CD14-positive monocyte (primary cell): Measurements from ENCODE around the gene LRCH1. TPM values are rescaled to one million over a fixed set of nuclear protein-coding genes. Genes with fewer than 3 reads are reported as not detected.

Experiments used
- DNase-seq, 3 donors: peaks; one replicate each; pipeline ENCODE4 v3.0.0-alpha.2; 2011 to 2022
- H2AFZ ChIP-seq: 2 replicates; pipeline ENCODE4 v1.6.0; 2012; ENCODE audit warnings: mild to moderate bottlenecking, low read depth, low read length, inconsistent platforms; ENCODE audit not compliant: insufficient read depth, poor library complexity, severe bottlenecking
- H3K27ac ChIP-seq, 2 donors: 1 replicate in 1 of 2; 2 replicates in 1 of 2; pipeline ENCODE4 v1.5.1; 2012 to 2013; ENCODE audit warnings: low read length in 2 of 2, control low read depth in 1 of 2, inconsistent platforms in 1 of 2, low read depth in 1 of 2, mild to moderate bottlenecking in 1 of 2
- H3K27me3 ChIP-seq, 2 donors: one replicate each; pipeline versions ENCODE4 v1.6.0 to v1.6.1; 2011 to 2013; ENCODE audit warnings: low read length in 2 of 2; ENCODE audit not compliant: control insufficient read depth in 2 of 2, insufficient read depth in 2 of 2
- H3K36me3 ChIP-seq, 2 donors: replicated peaks in 1 of 2; 1 replicate in 1 of 2; 2 replicates in 1 of 2; pipeline versions ENCODE4 v1.5.1 to v1.6.1; 2012 to 2013; ENCODE audit warnings: low read length in 2 of 2, control low read depth in 1 of 2, inconsistent platforms in 1 of 2, mild to moderate bottlenecking in 1 of 2; ENCODE audit not compliant: insufficient read depth in 2 of 2, control insufficient read depth in 1 of 2
- H3K4me1 ChIP-seq, 2 donors: 1 replicate in 1 of 2; 2 replicates in 1 of 2; pipeline versions ENCODE4 v1.5.1 to v1.6.1; 2012 to 2013; ENCODE audit warnings: low read length in 2 of 2, control low read depth in 1 of 2, inconsistent platforms in 1 of 2, mild to moderate bottlenecking in 1 of 2, moderate library complexity in 1 of 2; ENCODE audit not compliant: insufficient read depth in 2 of 2, control insufficient read depth in 1 of 2
- H3K4me2 ChIP-seq: replicated peaks from 2 replicates; pipeline ENCODE3; 2012; ENCODE audit warnings: low read length, moderate library complexity, mild to moderate bottlenecking; ENCODE audit not compliant: poor library complexity, severe bottlenecking; ENCODE audit errors: extremely low read depth
- H3K4me3 ChIP-seq, 3 experiments: fragments of 200-600 bp in 1 of 3; sonication (generic) in 1 of 3; replicated peaks in 1 of 3; 1 replicate in 2 of 3; 2 replicates in 1 of 3; pipeline ENCODE4 v1.5.1; 2011 to 2013; ENCODE audit warnings: low read length in 3 of 3, mild to moderate bottlenecking in 3 of 3, control low read depth in 2 of 3, low read depth in 2 of 3, inconsistent platforms in 1 of 3, moderate library complexity in 1 of 3
- H3K79me2 ChIP-seq: 2 replicates; pipeline ENCODE4 v1.6.0; 2012; ENCODE audit warnings: mild to moderate bottlenecking, control low read depth, inconsistent platforms, low read length, moderate library complexity; ENCODE audit not compliant: insufficient read depth
- H3K9ac ChIP-seq: 2 replicates; pipeline ENCODE4 v1.6.0; 2017; ENCODE audit warnings: low read length, mild to moderate bottlenecking; ENCODE audit not compliant: insufficient read depth, poor library complexity, severe bottlenecking
- H3K9me3 ChIP-seq, 2 donors: replicated peaks in 1 of 2; 1 replicate in 1 of 2; 2 replicates in 1 of 2; pipeline versions ENCODE4 v1.5.1 to v1.6.1; 2012 to 2013; ENCODE audit warnings: low read length in 2 of 2, control low read depth in 1 of 2; ENCODE audit not compliant: control insufficient read depth in 1 of 2, insufficient read depth in 1 of 2
- H4K20me1 ChIP-seq: 2 replicates; pipeline ENCODE4 v1.6.0; 2012; ENCODE audit warnings: mild to moderate bottlenecking, low read length, control low read depth, moderate library complexity; ENCODE audit not compliant: insufficient read depth
- H3K27ac Mint-ChIP-seq, 7 donors: one replicate each; pipeline ENCODE4 v1.8.0; 2020; ENCODE audit warnings: mild to moderate bottlenecking in 7 of 7, mixed read lengths in 7 of 7, moderate library complexity in 6 of 7, inconsistent platforms in 2 of 7
- H3K27me3 Mint-ChIP-seq, 3 donors: one replicate each; pipeline ENCODE4 v1.8.0; 2021 to 2022; ENCODE audit warnings: low read depth in 3 of 3, mild to moderate bottlenecking in 3 of 3, mixed read lengths in 3 of 3, moderate library complexity in 3 of 3, inconsistent platforms in 1 of 3
- H3K36me3 Mint-ChIP-seq, 2 donors: one replicate each; pipeline ENCODE4 v1.8.0; 2020; ENCODE audit warnings: mixed read lengths in 2 of 2, inconsistent platforms in 1 of 2, mild to moderate bottlenecking in 1 of 2
- H3K4me1 Mint-ChIP-seq: one replicate; pipeline ENCODE4 v1.8.0; 2020; ENCODE audit warnings: mild to moderate bottlenecking, mixed read lengths
- H3K4me3 Mint-ChIP-seq, 2 donors: one replicate each; pipeline ENCODE4 v1.8.0; 2020; ENCODE audit warnings: mild to moderate bottlenecking in 2 of 2, mixed read lengths in 2 of 2, moderate library complexity in 1 of 2
- H3K9me3 Mint-ChIP-seq, 7 donors: one replicate each; pipeline ENCODE4 v1.8.0; 2020 to 2022; ENCODE audit warnings: mixed read lengths in 7 of 7, mild to moderate bottlenecking in 6 of 7, moderate library complexity in 6 of 7, inconsistent platforms in 2 of 7
- WGBS: methylation state at CpG from one replicate; pipeline ENCODE4 v1.1.5; 2013; ENCODE audit warnings: missing lambda C conversion rate; ENCODE audit not compliant: insufficient coverage; 5-methylcytosine and 5-hydroxymethylcytosine counted together
- intact Hi-C, 2 donors: fragments of 100-400 bp; cut with micrococcal nuclease; formaldehyde crosslinking; loops; one replicate each; pipeline versions ENCODE4 v1.15.0 to v1.15.1; 2023
- polyA plus RNA-seq, 3 donors: library from polyadenylated mRNA; depleted of rRNA in 1 of 3; unstranded in 2 of 3; stranded (reverse) in 1 of 3; fragments of 300-500 nt in 2 of 3; fragments of >200 nt in 1 of 3; fragmentation: Illumina TruSeq in 2 of 3; gene quantifications; 1 replicate in 2 of 3; 2 replicates in 1 of 3; pipeline ENCODE4 v1.2.3, GENCODE V29; 2012 to 2021
- TF ChIP-seq, protein P1 (sequence below): fragments of 200-600 bp; IDR thresholded peaks from one replicate; pipeline ENCODE4 v1.8.0; 2022; ENCODE audit warnings: antibody characterized with exemption, mild to moderate bottlenecking

Gene LRCH1
- polyA plus RNA-seq, 3 donors: 0.88 to 7.1 (median 2.1) TPM

DNA sequence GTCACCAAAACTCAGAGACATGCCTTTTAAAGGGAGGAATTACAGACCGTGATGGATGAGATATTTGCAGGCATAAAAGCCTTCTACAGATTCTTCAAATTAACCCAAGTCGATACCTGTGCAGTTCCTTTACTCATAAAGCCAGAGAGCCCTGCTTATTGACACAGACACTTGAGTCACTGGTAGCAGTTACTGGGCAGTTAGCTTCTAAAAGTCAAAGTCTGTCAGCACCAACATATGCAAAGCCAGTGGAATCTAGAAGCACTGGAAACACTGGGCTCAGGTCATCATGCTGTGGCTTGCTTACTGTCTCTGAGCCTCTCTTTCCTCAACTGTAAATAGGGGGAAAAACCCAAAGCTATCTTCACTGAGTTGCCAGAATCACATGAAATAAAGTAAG lies 25.7 kb upstream of the LRCH1 start:
- intact Hi-C loops: no loop called here
- no peak overlapping the region for H3K4me3 Mint-ChIP-seq
- peaks cover 0 to 7% (median 1%) of the 10 kb centered on the region in 3 donors for H3K27me3 Mint-ChIP-seq
- no peak for DNase-seq
- Histone ChIP-seq H2AFZ (no peak overlapping the region), H3K4me2 (no peak overlapping the region), H3K9ac (no peak overlapping the region), H3K27ac (no peak overlapping the region), H3K4me1 (no peaks in the 10 kb centered on the region), H3K36me3 (no peaks in the 10 kb centered on the region), H3K4me3 (no peak overlapping the region), H3K27me3 (no peaks in the 10 kb centered on the region), H4K20me1 (no peaks in the 10 kb centered on the region), H3K9me3 (no peaks in the 10 kb centered on the region), H3K79me2 (no peaks in the 10 kb centered on the region)
- WGBS: no CpG with 5 or more reads among the region's 2 CpGs
- H3K36me3 Mint-ChIP-seq: no peaks in the 10 kb centered on the region
- H3K9me3 Mint-ChIP-seq: peaks cover 0 to 2% (median 0%) of the 10 kb centered on the region in 7 donors
- TF ChIP-seq, protein P1, sequence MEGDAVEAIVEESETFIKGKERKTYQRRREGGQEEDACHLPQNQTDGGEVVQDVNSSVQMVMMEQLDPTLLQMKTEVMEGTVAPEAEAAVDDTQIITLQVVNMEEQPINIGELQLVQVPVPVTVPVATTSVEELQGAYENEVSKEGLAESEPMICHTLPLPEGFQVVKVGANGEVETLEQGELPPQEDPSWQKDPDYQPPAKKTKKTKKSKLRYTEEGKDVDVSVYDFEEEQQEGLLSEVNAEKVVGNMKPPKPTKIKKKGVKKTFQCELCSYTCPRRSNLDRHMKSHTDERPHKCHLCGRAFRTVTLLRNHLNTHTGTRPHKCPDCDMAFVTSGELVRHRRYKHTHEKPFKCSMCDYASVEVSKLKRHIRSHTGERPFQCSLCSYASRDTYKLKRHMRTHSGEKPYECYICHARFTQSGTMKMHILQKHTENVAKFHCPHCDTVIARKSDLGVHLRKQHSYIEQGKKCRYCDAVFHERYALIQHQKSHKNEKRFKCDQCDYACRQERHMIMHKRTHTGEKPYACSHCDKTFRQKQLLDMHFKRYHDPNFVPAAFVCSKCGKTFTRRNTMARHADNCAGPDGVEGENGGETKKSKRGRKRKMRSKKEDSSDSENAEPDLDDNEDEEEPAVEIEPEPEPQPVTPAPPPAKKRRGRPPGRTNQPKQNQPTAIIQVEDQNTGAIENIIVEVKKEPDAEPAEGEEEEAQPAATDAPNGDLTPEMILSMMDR: no peak
- H3K4me1 Mint-ChIP-seq: peaks cover 13% of the 10 kb centered on the region
- H3K27ac Mint-ChIP-seq: no peak overlapping the region

DNA sequence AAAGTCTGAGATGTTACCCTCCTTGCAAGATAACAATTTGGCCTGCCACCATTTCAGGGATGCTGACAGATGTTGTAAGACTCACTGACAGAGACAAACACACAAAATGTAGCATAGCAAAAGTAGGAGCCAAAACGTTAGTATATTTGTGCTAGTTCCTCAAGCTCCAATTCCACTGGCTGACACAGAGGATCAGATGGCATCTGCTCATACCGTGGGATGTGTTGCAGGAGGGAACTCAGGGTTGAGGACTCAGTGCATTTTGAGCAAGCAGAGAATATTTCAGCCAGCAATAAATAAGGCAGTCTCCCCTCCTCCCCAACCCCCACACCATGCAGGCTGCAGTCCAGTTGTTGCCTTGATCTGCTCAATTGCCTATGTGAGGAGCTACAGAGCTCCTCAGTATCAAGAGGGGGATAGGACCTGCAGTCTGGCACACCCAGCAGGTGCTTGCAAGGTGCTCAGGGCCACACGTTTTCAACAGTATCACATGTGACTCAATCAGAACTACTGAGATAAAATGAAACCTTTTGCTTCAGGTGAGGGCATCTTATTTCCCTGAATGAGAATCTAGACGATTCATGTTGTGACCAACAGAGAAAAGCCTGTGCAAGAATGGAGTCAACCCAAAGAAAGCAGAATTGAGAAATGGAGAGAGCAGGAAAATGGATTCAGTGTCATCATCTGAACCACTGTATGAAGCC lies 23.6 kb upstream of the LRCH1 start:
- Histone ChIP-seq H3K9ac (no peak overlapping the region), H3K9me3 (no peaks in the 10 kb centered on the region), H2AFZ (no peak overlapping the region), H3K4me1 (no peaks in the 10 kb centered on the region), H4K20me1 (no peaks in the 10 kb centered on the region), H3K27me3 (no peaks in the 10 kb centered on the region), H3K27ac (no peak overlapping the region), H3K79me2 (no peaks in the 10 kb centered on the region), H3K4me2 (no peak overlapping the region), H3K4me3 (no peak overlapping the region), H3K36me3 (no peaks in the 10 kb centered on the region)
- H3K4me3 Mint-ChIP-seq: no peak overlapping the region
- no peak for DNase-seq
- H3K27me3 Mint-ChIP-seq: peaks cover 0 to 9% (median 1%) of the 10 kb centered on the region in 3 donors
- intact Hi-C loops: no loop called here
- no peaks in the 10 kb centered on the region for H3K36me3 Mint-ChIP-seq
- H3K4me1 Mint-ChIP-seq: peaks cover 10% of the 10 kb centered on the region
- H3K9me3 Mint-ChIP-seq: peaks cover 0 to 2% (median 0%) of the 10 kb centered on the region in 7 donors
- TF ChIP-seq, protein P1: no peak
- 67% methylated on average over 1 of the region's 4 CpGs for WGBS
- H3K27ac Mint-ChIP-seq: no peak overlapping the region
